MCF 10A (cell line): Measurements from ENCODE around the gene SULT4A1. TPM values are rescaled to one million over a fixed set of nuclear protein-coding genes. Genes with fewer than 3 reads are reported as not detected.

ENCODE experiments used
- BruUV-seq: library from RNA; stranded (reverse); fragments of 400-500 nt; replicated peaks from 2 replicates; lab custom pipeline; 2021; lab: Mats Ljungman, UMichigan
- CTCF ChIA-PET: fragments of 300-600 bp; sonication (Branson Sonifier 250); formaldehyde crosslinking; extraction: SDS; loops from one replicate; lab custom pipeline; 2021; ENCODE audit warnings: antibody characterized with exemption, inconsistent platforms; lab: Yijun Ruan, JAX
- POLR2A ChIA-PET: fragments of 300-600, 350-650 bp; sonication (Branson Sonifier 250); formaldehyde crosslinking; extraction: SDS; loops from one replicate; lab custom pipeline; 2020; ENCODE audit warnings: antibody characterized with exemption, inconsistent platforms; lab: Yijun Ruan, JAX
- DNase-seq: peaks from one replicate; pipeline ENCODE4 v3.0.0-alpha.2; 2018; ENCODE audit not compliant: unreplicated experiment
- H3K27ac Mint-ChIP-seq: one replicate; pipeline ENCODE4 v1.8.0; 2022; ENCODE audit warnings: mild to moderate bottlenecking, low read depth, mixed read lengths; ENCODE audit not compliant: unreplicated experiment
- H3K27me3 Mint-ChIP-seq: one replicate; pipeline ENCODE4 v1.8.0; 2022; ENCODE audit warnings: mixed read lengths; ENCODE audit not compliant: insufficient read depth, unreplicated experiment
- H3K36me3 Mint-ChIP-seq: one replicate; pipeline ENCODE4 v1.8.0; 2022; ENCODE audit warnings: mild to moderate bottlenecking, moderate library complexity, mixed read lengths; ENCODE audit not compliant: insufficient read depth, unreplicated experiment
- H3K4me1 Mint-ChIP-seq: one replicate; pipeline ENCODE4 v1.8.0; 2022; ENCODE audit warnings: mixed read lengths; ENCODE audit not compliant: insufficient read depth, unreplicated experiment
- H3K4me3 Mint-ChIP-seq: one replicate; pipeline ENCODE4 v1.8.0; 2022; ENCODE audit warnings: mild to moderate bottlenecking, moderate library complexity, mixed read lengths; ENCODE audit not compliant: unreplicated experiment
- H3K9me3 Mint-ChIP-seq: one replicate; pipeline ENCODE4 v1.8.0; 2022; ENCODE audit warnings: mixed read lengths; ENCODE audit not compliant: unreplicated experiment
- intact Hi-C: fragments of 100-400 bp; cut with micrococcal nuclease; formaldehyde crosslinking; loops from 2 replicates; pipeline ENCODE4 v1.14.1; 2022
- total RNA-seq: library from RNA; stranded (reverse); gene quantifications from 2 replicates; pipeline ENCODE4 v1.2.3, GENCODE V29; 2022
- TF ChIP-seq, protein P1 (sequence below): fragments of 200-600 bp; IDR thresholded peaks from one replicate; pipeline ENCODE4 v1.8.0; 2022; ENCODE audit warnings: antibody characterized with exemption, mild to moderate bottlenecking; ENCODE audit not compliant: unreplicated experiment

The SULT4A1 gene
- total RNA-seq, 1 experiment from 2014 or later: not detected

DNA sequence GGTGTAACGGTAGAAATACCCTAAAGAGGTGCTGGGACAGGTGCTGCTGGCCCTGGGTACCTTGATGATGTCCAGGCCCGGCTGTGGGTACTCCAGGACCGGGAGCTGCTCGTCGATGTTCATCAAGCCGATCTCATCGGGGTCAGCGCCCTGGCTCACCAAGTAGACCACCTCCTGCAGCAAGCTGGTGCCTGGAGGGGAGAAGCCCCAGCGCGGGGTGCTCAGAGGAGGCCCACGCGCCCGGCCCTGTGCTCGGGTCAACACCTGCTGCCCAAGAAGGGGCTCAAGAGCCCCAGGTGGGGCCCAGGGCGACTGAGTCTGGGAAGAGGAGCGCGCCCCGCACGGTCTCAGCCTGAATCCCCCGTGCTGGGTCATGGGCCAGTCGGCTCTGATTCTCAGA lies 20.6 kb downstream of the SULT4A1 start:
- no peak overlapping the region for H3K27ac Mint-ChIP-seq
- ChIA-PET CTCF (interaction anchor here (0.6 to 1.9 kb wide), 2 partner anchors 15 to 22 kb away, joined by 3 to 4 read pairs; no protein-coding TSS in a partner anchor), POLR2A (no interaction called here)
- intact Hi-C loops: no loop called here
- H3K27me3 Mint-ChIP-seq: peaks cover 20% of the 10 kb centered on the region
- H3K9me3 Mint-ChIP-seq: no peaks in the 10 kb centered on the region
- H3K4me3 Mint-ChIP-seq: no peak overlapping the region
- no peaks in the 10 kb centered on the region for H3K4me1 Mint-ChIP-seq
- no TSS peak for BruUV-seq
- no peak for DNase-seq
- H3K36me3 Mint-ChIP-seq: no peaks in the 10 kb centered on the region
- TF ChIP-seq, protein P1, sequence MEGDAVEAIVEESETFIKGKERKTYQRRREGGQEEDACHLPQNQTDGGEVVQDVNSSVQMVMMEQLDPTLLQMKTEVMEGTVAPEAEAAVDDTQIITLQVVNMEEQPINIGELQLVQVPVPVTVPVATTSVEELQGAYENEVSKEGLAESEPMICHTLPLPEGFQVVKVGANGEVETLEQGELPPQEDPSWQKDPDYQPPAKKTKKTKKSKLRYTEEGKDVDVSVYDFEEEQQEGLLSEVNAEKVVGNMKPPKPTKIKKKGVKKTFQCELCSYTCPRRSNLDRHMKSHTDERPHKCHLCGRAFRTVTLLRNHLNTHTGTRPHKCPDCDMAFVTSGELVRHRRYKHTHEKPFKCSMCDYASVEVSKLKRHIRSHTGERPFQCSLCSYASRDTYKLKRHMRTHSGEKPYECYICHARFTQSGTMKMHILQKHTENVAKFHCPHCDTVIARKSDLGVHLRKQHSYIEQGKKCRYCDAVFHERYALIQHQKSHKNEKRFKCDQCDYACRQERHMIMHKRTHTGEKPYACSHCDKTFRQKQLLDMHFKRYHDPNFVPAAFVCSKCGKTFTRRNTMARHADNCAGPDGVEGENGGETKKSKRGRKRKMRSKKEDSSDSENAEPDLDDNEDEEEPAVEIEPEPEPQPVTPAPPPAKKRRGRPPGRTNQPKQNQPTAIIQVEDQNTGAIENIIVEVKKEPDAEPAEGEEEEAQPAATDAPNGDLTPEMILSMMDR: no peak

DNA sequence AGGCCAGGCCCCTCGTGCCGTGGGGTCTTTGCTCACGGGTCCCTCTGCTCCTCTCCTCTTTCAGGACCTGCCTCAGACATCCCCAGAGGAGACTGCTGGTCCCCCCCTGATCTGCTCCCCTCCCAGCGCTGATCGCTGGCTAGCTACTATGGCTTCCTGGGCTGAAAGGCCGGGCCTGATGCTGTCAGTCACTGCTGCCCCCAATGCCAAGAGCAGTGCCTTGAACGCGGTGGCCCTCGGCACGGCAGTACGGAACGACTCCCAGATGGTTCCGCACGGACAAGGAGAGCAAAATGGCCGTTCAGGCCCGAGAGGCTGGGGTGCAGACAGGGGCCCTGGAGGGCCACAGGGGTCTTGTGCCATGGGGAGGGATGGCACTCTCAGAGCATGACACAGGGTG lies 21.5 kb downstream of the SULT4A1 start:
- no peaks in the 10 kb centered on the region for H3K36me3 Mint-ChIP-seq
- TF ChIP-seq, protein P1: no peak
- peaks cover 14% of the 10 kb centered on the region for H3K27me3 Mint-ChIP-seq
- DNase-seq: no peak
- H3K4me1 Mint-ChIP-seq: no peaks in the 10 kb centered on the region
- BruUV-seq: no TSS peak
- H3K27ac Mint-ChIP-seq: no peak overlapping the region
- intact Hi-C loops: no loop called here
- ChIA-PET POLR2A (interaction anchor here (0.7 kb wide), 1 partner anchor 9 kb away, joined by 3 read pairs; no protein-coding TSS in a partner anchor), CTCF (no interaction called here)
- no peaks in the 10 kb centered on the region for H3K9me3 Mint-ChIP-seq
- no peak overlapping the region for H3K4me3 Mint-ChIP-seq

DNA sequence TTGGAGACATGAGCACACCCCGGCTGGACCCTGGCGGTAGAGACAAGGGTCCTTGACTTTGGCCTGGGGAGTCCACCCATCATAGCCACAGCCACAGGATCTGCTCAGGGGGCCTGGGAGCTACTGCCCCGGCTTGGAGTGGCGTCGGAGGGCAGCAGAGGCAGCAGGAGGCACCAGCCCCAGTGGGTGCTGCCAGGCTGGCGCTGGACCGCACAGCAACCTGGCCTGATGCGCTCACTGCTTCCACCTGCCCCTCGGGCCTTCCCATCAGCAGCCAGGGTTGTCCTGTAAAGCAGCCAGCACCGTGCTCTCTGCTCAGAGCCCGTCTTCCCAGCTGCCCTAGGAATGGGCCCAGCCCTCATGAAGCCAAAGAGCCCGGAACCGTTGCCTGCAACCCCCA lies 21.9 kb downstream of the SULT4A1 start:
- Mint-ChIP-seq H3K27me3 (peaks cover 14% of the 10 kb centered on the region), H3K9me3 (no peaks in the 10 kb centered on the region)
- POLR2A ChIA-PET: no interaction called here

DNA sequence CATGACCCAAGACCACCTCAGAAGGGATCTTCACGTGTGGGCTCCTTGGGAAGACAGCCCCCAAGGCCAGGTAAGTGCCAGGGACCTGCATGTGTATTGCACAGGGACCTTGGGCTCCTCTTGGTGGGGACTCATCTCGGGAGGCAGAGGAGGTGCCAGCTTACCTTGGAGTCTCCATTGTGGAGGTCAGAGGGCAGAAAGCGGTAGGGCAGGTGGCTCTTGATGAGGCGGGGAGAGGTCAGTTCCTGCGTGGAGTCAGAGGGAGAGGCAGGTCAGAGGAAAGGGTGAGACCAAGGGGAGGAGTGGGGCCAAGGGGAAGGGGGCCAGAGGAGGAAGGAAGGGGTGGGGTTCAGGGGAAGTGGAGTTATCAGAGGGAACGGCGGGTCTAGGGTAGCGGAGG lies 22.5 kb downstream of the SULT4A1 start:
- no peaks in the 10 kb centered on the region for H3K4me1 Mint-ChIP-seq
- BruUV-seq: no TSS peak
- CTCF ChIA-PET: no interaction called here

More for the DNA sequence above, 21.9 kb downstream of the SULT4A1 start:
- CTCF ChIA-PET: no interaction called here
- Mint-ChIP-seq H3K4me3 (no peak overlapping the region), H3K36me3 (no peaks in the 10 kb centered on the region), H3K4me1 (no peaks in the 10 kb centered on the region), H3K27ac (no peak overlapping the region)
- BruUV-seq: no TSS peak
- DNase-seq: no peak
- TF ChIP-seq, protein P1: no peak
- intact Hi-C loops: no loop called here

More for the DNA sequence above, 22.5 kb downstream of the SULT4A1 start:
- POLR2A ChIA-PET: no interaction called here
- intact Hi-C loops: no loop called here
- no peak for DNase-seq
- Mint-ChIP-seq H3K36me3 (no peaks in the 10 kb centered on the region), H3K4me3 (no peak overlapping the region), H3K27ac (no peak overlapping the region), H3K27me3 (peaks cover 14% of the 10 kb centered on the region), H3K9me3 (no peaks in the 10 kb centered on the region)
- TF ChIP-seq, protein P1: no peak
